ENCODE data around the gene HS3ST3B1.

The HS3ST3B1 gene

GRCh38 chr17:14303343-14304221 lies 2.7 kb downstream of the HS3ST3B1 start:
- DNase-seq (ENCODE audit: low read depth) = no peak

- no peak for DNase-seq (ENCODE audit: low read depth)
Measured at GRCh38 chr17:14304222-14304772, 3.4 kb downstream of the HS3ST3B1 start.

GRCh38 chr17:14304773-14305517 lies 4.1 kb downstream of the HS3ST3B1 start:
- no peak for DNase-seq (ENCODE audit: low read depth)

GRCh38 chr17:14305785-14306496 lies 5.1 kb downstream of the HS3ST3B1 start:
- no peak for DNase-seq (ENCODE audit: low read depth)

GRCh38 chr17:14306596-14306995 lies 5.7 kb downstream of the HS3ST3B1 start:
- DNase-seq (ENCODE audit: low read depth) = no peak

- peak; percentile 92 for DNase-seq (ENCODE audit: low read depth)
Measured at GRCh38 chr17:14307560-14308024, 6.7 kb downstream of the HS3ST3B1 start.

- no peak for DNase-seq (ENCODE audit: low read depth)
Measured at GRCh38 chr17:14308636-14308964, 7.7 kb downstream of the HS3ST3B1 start.

- DNase-seq (ENCODE audit: low read depth) = peak; percentile 59
Measured at GRCh38 chr17:14308965-14309879, 8.3 kb downstream of the HS3ST3B1 start.

GRCh38 chr17:14310101-14310500 lies 9.2 kb downstream of the HS3ST3B1 start:
- DNase-seq (ENCODE audit: low read depth) = no peak

- no peak for DNase-seq (ENCODE audit: low read depth)
Measured at GRCh38 chr17:14310605-14311004, 9.7 kb downstream of the HS3ST3B1 start.

GRCh38 chr17:14311186-14311705 lies 10.4 kb downstream of the HS3ST3B1 start:
- no peak for DNase-seq (ENCODE audit: low read depth)

- DNase-seq (ENCODE audit: low read depth) = no peak
Measured at GRCh38 chr17:14311981-14312380, 11.1 kb downstream of the HS3ST3B1 start.

GRCh38 chr17:14312522-14312921 lies 11.6 kb downstream of the HS3ST3B1 start:
- DNase-seq (ENCODE audit: low read depth) = no peak

- DNase-seq (ENCODE audit: low read depth) = no peak
Measured at GRCh38 chr17:14316126-14316832, 15.4 kb downstream of the HS3ST3B1 start.

- DNase-seq (ENCODE audit: low read depth) = no peak
Measured at GRCh38 chr17:14317383-14317782, 16.5 kb downstream of the HS3ST3B1 start.

- no peak for DNase-seq (ENCODE audit: low read depth)
Measured at GRCh38 chr17:14318109-14318917, 17.4 kb downstream of the HS3ST3B1 start.

- DNase-seq (ENCODE audit: low read depth) = no peak
Measured at GRCh38 chr17:14318918-14319205, 18.0 kb downstream of the HS3ST3B1 start.

GRCh38 chr17:14320098-14320497 lies 19.2 kb downstream of the HS3ST3B1 start:
- no peak for DNase-seq (ENCODE audit: low read depth)

- no peak for DNase-seq (ENCODE audit: low read depth)
Measured at GRCh38 chr17:14320734-14321475, 20.0 kb downstream of the HS3ST3B1 start.
